HepG2 (cell line): ENCODE results near the gene DNAJC7. TPM values are rescaled to one million over a fixed set of nuclear protein-coding genes. Genes with fewer than 3 reads are reported as not detected.

Experiments used
- FOXA3 ChIP-seq: IDR thresholded peaks from 2 replicates; pipeline ENCODE4 v1.6.1; 2016; ENCODE audit warnings: missing genetic modification reagents, missing compliant biosample characterization
- GATAD2A ChIP-seq: IDR thresholded peaks from 2 replicates; pipeline ENCODE4 v1.6.1; 2016
- HDAC2 ChIP-seq: sonication (generic); formaldehyde crosslinking; IDR thresholded peaks from 2 replicates; pipeline ENCODE4 v1.4.0; 2020; ENCODE audit warnings: missing genetic modification reagents
- LCORL ChIP-seq, 2 experiments: fragments of 450-650 bp in 1 of 2; sonication (generic) in 1 of 2; formaldehyde crosslinking in 1 of 2; IDR thresholded peaks; 2 replicates each; pipeline versions ENCODE4 v1.5.0 to v1.6.1; 2017 to 2020; ENCODE audit warnings: antibody characterized with exemption in 1 of 2, missing genetic modification reagents in 1 of 2
- NR2F6 ChIP-seq, 2 experiments: IDR thresholded peaks; 2 replicates each; pipeline ENCODE4 v1.6.1; 2016; ENCODE audit warnings: antibody characterized with exemption in 1 of 2, mild to moderate bottlenecking in 1 of 2
- PAX8 ChIP-seq: sonication (generic); formaldehyde crosslinking; IDR thresholded peaks from 2 replicates; pipeline ENCODE4 v1.8.0; 2022; ENCODE audit warnings: mild to moderate bottlenecking, missing genetic modification reagents, borderline replicate concordance
- SIN3B ChIP-seq: fragments of 150-350 bp; IDR thresholded peaks from 2 replicates; pipeline ENCODE4 v1.6.1; 2014; ENCODE audit warnings: low read length
- SMAD3 ChIP-seq: sonication (generic); formaldehyde crosslinking; IDR thresholded peaks from 2 replicates; pipeline ENCODE4 v1.4.0; 2020; ENCODE audit warnings: missing genetic modification reagents
- SNAPC4 ChIP-seq: sonication (generic); formaldehyde crosslinking; IDR thresholded peaks from 2 replicates; pipeline ENCODE4 v1.4.0; 2020; ENCODE audit warnings: mild to moderate bottlenecking, missing genetic modification reagents
- STAT5B ChIP-seq: sonication (generic); formaldehyde crosslinking; IDR thresholded peaks from 2 replicates; pipeline ENCODE4 v1.4.0; 2020; ENCODE audit warnings: missing genetic modification reagents
- TGIF2 ChIP-seq: IDR thresholded peaks from 2 replicates; pipeline ENCODE4 v1.6.1; 2016; ENCODE audit warnings: control low read depth, missing compliant biosample characterization
- ZBED4 ChIP-seq: sonication (generic); formaldehyde crosslinking; IDR thresholded peaks from 2 replicates; pipeline ENCODE4 v1.4.0; 2020; ENCODE audit warnings: missing genetic modification reagents, borderline replicate concordance
- ZFP37 ChIP-seq: sonication (generic); formaldehyde crosslinking; IDR thresholded peaks from 2 replicates; pipeline ENCODE4 v1.4.0; 2020; ENCODE audit warnings: missing genetic modification reagents, borderline replicate concordance
- ZMYM2 ChIP-seq: sonication (generic); formaldehyde crosslinking; IDR thresholded peaks from 2 replicates; pipeline ENCODE4 v1.8.0; 2022; ENCODE audit warnings: mild to moderate bottlenecking, missing genetic modification reagents
- ZNF446 ChIP-seq: sonication (generic); formaldehyde crosslinking; IDR thresholded peaks from 2 replicates; pipeline ENCODE4 v1.5.0; 2020; ENCODE audit warnings: mild to moderate bottlenecking, missing genetic modification reagents
- ZNF619 ChIP-seq: sonication (generic); formaldehyde crosslinking; IDR thresholded peaks from 2 replicates; pipeline ENCODE4 v1.4.0; 2020; ENCODE audit warnings: mild to moderate bottlenecking, missing genetic modification reagents
- ZSCAN22 ChIP-seq: sonication (generic); formaldehyde crosslinking; IDR thresholded peaks from 2 replicates; pipeline ENCODE4 v1.4.0; 2020; ENCODE audit warnings: mild to moderate bottlenecking, missing genetic modification reagents
- polyA plus RNA-seq, 8 experiments: library from polyadenylated mRNA; depleted of rRNA in 3 of 8; stranded (reverse) in 7 of 8; unstranded in 1 of 8; fragments of >200 nt; fragmentation: Illumina TruSeq in 4 of 8; extraction: Trizol in 4 of 8; gene quantifications; 2 replicates each; pipeline versions ENCODE4 v1.2.1 to v1.2.3, GENCODE V29; 2011 to 2016; ENCODE audit warnings: low read depth in 4 of 8, missing spikeins in 1 of 8, mixed read lengths in 1 of 8; ENCODE audit not compliant: insufficient read depth in 1 of 8
- total RNA-seq, 5 experiments: library from RNA; depleted of rRNA; stranded (reverse); fragments of >200 nt; fragmentation: Illumina TruSeq; extraction: Trizol; gene quantifications; 2 replicates each; pipeline ENCODE4 v1.2.3, GENCODE V29; 2016; ENCODE audit warnings: low read depth in 1 of 5
- TF ChIP-seq, protein P1 (sequence below): sonication (generic); formaldehyde crosslinking; conservative IDR thresholded peaks from 2 replicates; pipeline ENCODE4 v1.8.1; 2023; ENCODE audit warnings: missing genetic modification reagents

The DNAJC7 gene
- total and polyA plus RNA-seq, 2 of the 13 experiments (the other 11 are each of a cell fraction or from before 2014, with no cell fraction given) = 47.7 to 132 TPM

GRCh38 chr17:41965694-41966462 lies 51.4 kb downstream of the DNAJC7 start (continued):
- TF ChIP-seq ZBED4 (CRISPR knock-in tag) = no peak
- TF ChIP-seq SIN3B = 0 out of 2 replicates have a peak, but pooled peaks have one; percentile 7
- 0 out of 2 replicates have a peak, but pooled peaks have one; percentile 11 for TF ChIP-seq TGIF2
- TF ChIP-seq PAX8 (CRISPR knock-in tag) = no peak
- peak; percentile 5; the same call in 1 of the 2 replicates for TF ChIP-seq ZFP37 (CRISPR knock-in tag)
- 0 out of 2 replicates have a peak, but pooled peaks have one; percentile 4 for TF ChIP-seq SNAPC4 (CRISPR knock-in tag)
- no peak for TF ChIP-seq LCORL (IDR thresholded peaks at IDR 0.05)
- TF ChIP-seq LCORL (CRISPR knock-in tag; IDR thresholded peaks at IDR 0.05) = peak; percentile 78
- TF ChIP-seq ZNF619 (CRISPR knock-in tag) = no peak; the same call in 1 of the 2 replicates
- no peak for TF ChIP-seq NR2F6 (IDR thresholded peaks at IDR 0.05)
- peak; percentile 32; the same call in 1 of the 2 replicates for TF ChIP-seq NR2F6 (CRISPR knock-in tag; IDR thresholded peaks at IDR 0.05)
- TF ChIP-seq GATAD2A (CRISPR knock-in tag) = no peak; the same call in 1 of the 2 replicates
- TF ChIP-seq SMAD3 (CRISPR knock-in tag) = 0 out of 2 replicates have a peak, but pooled peaks have one; percentile 40
- TF ChIP-seq STAT5B (CRISPR knock-in tag) = no peak
- 0 out of 2 replicates have a peak, but pooled peaks have one; percentile 40 for TF ChIP-seq ZMYM2
- TF ChIP-seq, protein P1, sequence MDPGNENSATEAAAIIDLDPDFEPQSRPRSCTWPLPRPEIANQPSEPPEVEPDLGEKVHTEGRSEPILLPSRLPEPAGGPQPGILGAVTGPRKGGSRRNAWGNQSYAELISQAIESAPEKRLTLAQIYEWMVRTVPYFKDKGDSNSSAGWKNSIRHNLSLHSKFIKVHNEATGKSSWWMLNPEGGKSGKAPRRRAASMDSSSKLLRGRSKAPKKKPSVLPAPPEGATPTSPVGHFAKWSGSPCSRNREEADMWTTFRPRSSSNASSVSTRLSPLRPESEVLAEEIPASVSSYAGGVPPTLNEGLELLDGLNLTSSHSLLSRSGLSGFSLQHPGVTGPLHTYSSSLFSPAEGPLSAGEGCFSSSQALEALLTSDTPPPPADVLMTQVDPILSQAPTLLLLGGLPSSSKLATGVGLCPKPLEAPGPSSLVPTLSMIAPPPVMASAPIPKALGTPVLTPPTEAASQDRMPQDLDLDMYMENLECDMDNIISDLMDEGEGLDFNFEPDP = 0 out of 2 replicates have a peak, but pooled peaks have one; percentile 10
- TF ChIP-seq ZNF446 (CRISPR knock-in tag) = no peak
- TF ChIP-seq HDAC2 = peak; percentile 38; the same call in 1 of the 2 replicates
- TF ChIP-seq FOXA3 (CRISPR knock-in tag) = 0 out of 2 replicates have a peak, but pooled peaks have one; percentile 6
- TF ChIP-seq ZSCAN22 (CRISPR knock-in tag) = no peak
